ENCODE data around the gene PVALEF.
A peak's percentile ranks its signal among the peaks of the same experiment; 100 is the strongest.

Gene PVALEF

GRCh38 chr17:81165246-81166032, at the start of gene PVALEF:
Gene PVALEF, plus strand, starts transcription at chr17:81165507. Its CDS starts 15,720 bp downstream, at chr17:81181227.
- no peak for DNase-seq

GRCh38 chr17:81115749-81116464, 49.4 kb upstream of the PVALEF start:
- no peak for DNase-seq

GRCh38 chr17:81116704-81117103, 48.6 kb upstream of the PVALEF start:
- no peak for DNase-seq

GRCh38 chr17:81117672-81118198, 47.6 kb upstream of the PVALEF start:
- DNase-seq = no peak

- DNase-seq = no peak
Measured at GRCh38 chr17:81118308-81119221, 46.7 kb upstream of the PVALEF start.

GRCh38 chr17:81119223-81120148, 45.8 kb upstream of the PVALEF start:
- DNase-seq = peak; percentile 66

GRCh38 chr17:81120149-81120484, 45.2 kb upstream of the PVALEF start:
- no peak for DNase-seq

GRCh38 chr17:81120695-81121621, 44.3 kb upstream of the PVALEF start:
- DNase-seq = no peak

GRCh38 chr17:81121841-81122733, 43.2 kb upstream of the PVALEF start:
- no peak for DNase-seq

GRCh38 chr17:81123052-81124048, 42.0 kb upstream of the PVALEF start:
- no peak for DNase-seq

GRCh38 chr17:81124377-81124776, 40.9 kb upstream of the PVALEF start:
- DNase-seq = no peak

GRCh38 chr17:81125573-81126081, 39.7 kb upstream of the PVALEF start:
- DNase-seq = no peak

GRCh38 chr17:81126281-81127132, 38.8 kb upstream of the PVALEF start:
- DNase-seq = no peak

GRCh38 chr17:81127133-81127455, 38.2 kb upstream of the PVALEF start:
- DNase-seq = no peak

- DNase-seq = no peak
Measured at GRCh38 chr17:81127526-81128177, 37.7 kb upstream of the PVALEF start.

GRCh38 chr17:81128338-81128737, 37.0 kb upstream of the PVALEF start:
- no peak for DNase-seq

- no peak for DNase-seq
Measured at GRCh38 chr17:81128774-81129173, 36.5 kb upstream of the PVALEF start.

Measured in CD4-positive, alpha-beta T cell treated with Interleukin-17A for 4 hours (primary cell).